Limb (tissue), 2 donors: Measurements from ENCODE around the gene CRIM1.

Source experiments
- DNase-seq, 2 donors: peaks; one replicate each; pipeline ENCODE4 v3.0.0-alpha.2; 2016; ENCODE audit errors: extremely low spot score in 2 of 2

Gene CRIM1

GRCh38 chr2:36453652-36454051 is 98.1 kb downstream of the CRIM1 start:
- DNase-seq = no peak

- no peak for DNase-seq
These were observed 99.4 kb downstream of the CRIM1 start for GRCh38 chr2:36455011-36455410.

- peak in 1 of 2 donors; percentile 25 for DNase-seq
These were observed 100.2 kb downstream of the CRIM1 start for GRCh38 chr2:36455788-36456187.

GRCh38 chr2:36456227-36457175 is 100.9 kb downstream of the CRIM1 start:
- DNase-seq = peak; percentile 41 to 54

- DNase-seq = no peak
These were observed 102.5 kb downstream of the CRIM1 start for GRCh38 chr2:36458106-36458505.

- no peak for DNase-seq
These were observed 104.2 kb downstream of the CRIM1 start for GRCh38 chr2:36459725-36460137.

- no peak for DNase-seq
These were observed 105.6 kb downstream of the CRIM1 start for GRCh38 chr2:36461039-36461681.

GRCh38 chr2:36462311-36462935 is 106.8 kb downstream of the CRIM1 start:
- no peak for DNase-seq

- no peak for DNase-seq
These were observed 107.8 kb downstream of the CRIM1 start for GRCh38 chr2:36463365-36463764.

GRCh38 chr2:36464006-36464721 is 108.6 kb downstream of the CRIM1 start:
- no peak for DNase-seq

- no peak for DNase-seq
These were observed 110.6 kb downstream of the CRIM1 start for GRCh38 chr2:36466135-36466534.

- peak in 1 of 2 donors; percentile 54 for DNase-seq
These were observed 113.0 kb downstream of the CRIM1 start for GRCh38 chr2:36468463-36469105.

GRCh38 chr2:36469106-36469477 is 113.5 kb downstream of the CRIM1 start:
- DNase-seq = no peak

GRCh38 chr2:36469710-36470109 is 114.1 kb downstream of the CRIM1 start:
- no peak for DNase-seq

GRCh38 chr2:36473230-36473629 is 117.7 kb downstream of the CRIM1 start:
- DNase-seq = no peak

GRCh38 chr2:36476411-36476810 is 120.8 kb downstream of the CRIM1 start:
- no peak for DNase-seq

- DNase-seq = no peak
These were observed 121.7 kb downstream of the CRIM1 start for GRCh38 chr2:36477315-36477714.

GRCh38 chr2:36477746-36478145 is 122.2 kb downstream of the CRIM1 start:
- DNase-seq = no peak

GRCh38 chr2:36478332-36478738 is 122.8 kb downstream of the CRIM1 start:
- DNase-seq = no peak

GRCh38 chr2:36478999-36479398 is 123.4 kb downstream of the CRIM1 start:
- no peak for DNase-seq

GRCh38 chr2:36479406-36479805 is 123.8 kb downstream of the CRIM1 start:
- no peak for DNase-seq
